ENCODE data around the gene LITAF.
"Not testable (repeated sequence)": the region's sequence is repeated elsewhere in the genome, so short reads cannot be mapped to it uniquely, and the experiment has no call there.

The LITAF gene

GRCh38 chr16:11582157-11582814 lies 4.4 kb downstream of the LITAF start:
- H3K4me3 ChIP-seq (ENCODE audit: low read depth, low read length) = peak overlapping the region; percentile 76; the same call in 1 of the 2 replicates
- TF ChIP-seq, protein P1, sequence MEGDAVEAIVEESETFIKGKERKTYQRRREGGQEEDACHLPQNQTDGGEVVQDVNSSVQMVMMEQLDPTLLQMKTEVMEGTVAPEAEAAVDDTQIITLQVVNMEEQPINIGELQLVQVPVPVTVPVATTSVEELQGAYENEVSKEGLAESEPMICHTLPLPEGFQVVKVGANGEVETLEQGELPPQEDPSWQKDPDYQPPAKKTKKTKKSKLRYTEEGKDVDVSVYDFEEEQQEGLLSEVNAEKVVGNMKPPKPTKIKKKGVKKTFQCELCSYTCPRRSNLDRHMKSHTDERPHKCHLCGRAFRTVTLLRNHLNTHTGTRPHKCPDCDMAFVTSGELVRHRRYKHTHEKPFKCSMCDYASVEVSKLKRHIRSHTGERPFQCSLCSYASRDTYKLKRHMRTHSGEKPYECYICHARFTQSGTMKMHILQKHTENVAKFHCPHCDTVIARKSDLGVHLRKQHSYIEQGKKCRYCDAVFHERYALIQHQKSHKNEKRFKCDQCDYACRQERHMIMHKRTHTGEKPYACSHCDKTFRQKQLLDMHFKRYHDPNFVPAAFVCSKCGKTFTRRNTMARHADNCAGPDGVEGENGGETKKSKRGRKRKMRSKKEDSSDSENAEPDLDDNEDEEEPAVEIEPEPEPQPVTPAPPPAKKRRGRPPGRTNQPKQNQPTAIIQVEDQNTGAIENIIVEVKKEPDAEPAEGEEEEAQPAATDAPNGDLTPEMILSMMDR (IDR thresholded peaks at IDR 0.05; ENCODE audit: low read depth, low read length, missing control alignments) = no peak
- no peak for DNase-seq (ENCODE audit: low read depth)

DNA sequence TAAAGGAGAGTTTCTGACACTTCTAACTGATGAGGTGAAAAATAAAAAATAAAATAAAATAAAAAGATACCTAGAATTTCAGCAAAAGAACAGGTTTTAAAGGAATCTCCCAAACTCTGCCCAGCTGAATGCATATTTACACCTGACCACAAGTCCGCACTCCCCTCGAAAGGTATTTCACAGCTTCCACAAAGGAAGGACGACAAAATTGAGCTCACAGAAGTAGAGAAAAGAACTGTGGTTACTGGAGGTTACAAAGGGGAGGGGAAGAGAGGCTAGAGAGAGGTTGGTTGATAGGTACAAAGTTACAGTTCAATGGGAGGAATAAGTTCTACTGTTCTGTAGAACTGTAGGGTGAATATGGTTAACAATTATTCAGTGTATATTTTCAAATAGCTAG lies 5.0 kb downstream of the LITAF start:
- TF ChIP-seq, protein P1 (IDR thresholded peaks at IDR 0.05; ENCODE audit: low read depth, low read length, missing control alignments) = no peak
- H3K4me3 ChIP-seq (ENCODE audit: low read depth, low read length) = peak overlapping the region; percentile 15; the same call in 1 of the 2 replicates
- DNase-seq (ENCODE audit: low read depth) = no peak

GRCh38 chr16:11580451-11581086 lies 6.2 kb downstream of the LITAF start:
- TF ChIP-seq, protein P1 (IDR thresholded peaks at IDR 0.05; ENCODE audit: low read depth, low read length, missing control alignments) = no peak
- no peak overlapping the region for H3K4me3 ChIP-seq (ENCODE audit: low read depth, low read length)
- DNase-seq (ENCODE audit: low read depth) = no peak

DNA sequence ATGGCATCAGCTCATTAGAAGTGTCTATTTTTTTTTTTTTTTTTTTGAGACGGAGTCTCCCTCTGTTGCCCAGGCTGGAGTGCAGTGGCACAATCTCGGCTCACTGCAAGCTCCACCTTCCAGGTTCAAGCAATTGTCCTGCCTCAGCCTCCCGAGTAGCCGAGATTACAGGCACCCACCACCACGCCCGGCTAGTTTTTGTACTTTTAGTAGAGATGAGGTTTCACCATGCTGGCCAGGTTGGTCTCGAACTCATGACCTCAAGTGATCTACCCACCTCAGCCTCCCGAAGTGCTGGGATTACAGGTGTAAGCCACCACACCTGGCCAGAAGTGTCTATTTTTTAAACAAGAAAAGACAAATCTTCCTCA lies 9.4 kb downstream of the LITAF start:
- DNase-seq (ENCODE audit: low read depth); H3K4me3 ChIP-seq (ENCODE audit: low read depth, low read length): not testable (repeated sequence)

DNA sequence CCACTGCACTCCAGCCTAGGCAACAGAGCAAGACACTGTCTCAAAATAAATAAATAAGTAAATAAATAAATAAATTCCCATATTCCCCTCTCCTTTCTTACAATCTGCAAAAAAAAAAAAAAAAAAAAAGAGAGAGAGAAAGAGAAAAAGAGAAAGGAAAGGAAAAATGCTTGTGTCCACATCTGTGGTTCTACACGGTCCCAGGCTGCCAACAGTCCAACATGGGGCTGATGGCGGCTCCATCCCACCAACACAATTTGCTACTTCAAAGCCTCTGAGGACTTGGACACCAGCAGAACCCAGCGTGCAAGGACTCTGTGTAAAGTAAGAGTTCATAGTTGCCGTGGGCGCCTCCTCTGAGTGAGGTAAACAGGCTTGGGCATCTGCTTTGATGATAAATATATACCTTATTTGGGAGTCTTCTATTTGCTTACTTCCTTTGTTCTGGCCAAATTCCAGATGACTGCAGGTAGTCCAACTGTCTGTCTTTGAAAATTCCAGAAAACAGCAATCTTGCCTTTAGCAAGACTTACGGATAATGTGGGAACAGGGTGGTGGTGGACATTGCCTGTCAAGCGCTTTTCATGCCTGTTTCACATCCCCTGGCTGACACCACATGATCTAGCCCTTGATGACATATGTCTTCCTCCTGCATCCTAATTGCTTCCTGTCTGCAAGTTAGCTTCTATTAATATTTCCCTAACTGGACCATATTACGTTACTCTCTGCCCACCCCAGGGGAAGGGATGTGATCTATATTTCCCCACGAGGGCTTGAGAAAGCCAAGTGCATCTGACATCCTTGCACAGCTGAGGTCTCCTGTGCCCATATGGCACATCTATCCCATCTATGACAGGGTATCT lies 10.1 kb downstream of the LITAF start:
- no peak overlapping the region for H3K4me3 ChIP-seq (ENCODE audit: low read depth, low read length)
- DNase-seq (ENCODE audit: low read depth) = no peak
- TF ChIP-seq, protein P1 (IDR thresholded peaks at IDR 0.05; ENCODE audit: low read depth, low read length, missing control alignments) = no peak

DNA sequence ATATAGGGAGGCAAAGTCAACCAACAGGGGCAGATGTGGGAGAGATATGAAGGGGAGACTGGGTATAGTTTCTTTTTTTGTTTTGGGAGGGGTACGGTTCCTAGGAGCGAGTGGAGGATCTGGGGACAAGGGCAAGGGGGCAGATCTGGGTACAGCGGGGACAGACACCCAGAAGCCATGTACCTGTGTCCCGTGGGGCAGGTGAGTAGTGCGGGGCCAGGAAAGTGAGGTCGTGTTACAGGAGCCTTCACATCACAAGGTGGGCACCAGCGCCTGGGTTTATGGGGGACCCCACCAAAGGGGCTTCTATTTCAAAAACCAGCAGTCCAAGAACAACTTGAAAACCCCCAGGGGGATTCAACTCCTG lies 11.5 kb downstream of the LITAF start:
- no peak for DNase-seq (ENCODE audit: low read depth)
- no peak overlapping the region for H3K4me3 ChIP-seq (ENCODE audit: low read depth, low read length)
- TF ChIP-seq, protein P1 (IDR thresholded peaks at IDR 0.05; ENCODE audit: low read depth, low read length, missing control alignments) = no peak

DNA sequence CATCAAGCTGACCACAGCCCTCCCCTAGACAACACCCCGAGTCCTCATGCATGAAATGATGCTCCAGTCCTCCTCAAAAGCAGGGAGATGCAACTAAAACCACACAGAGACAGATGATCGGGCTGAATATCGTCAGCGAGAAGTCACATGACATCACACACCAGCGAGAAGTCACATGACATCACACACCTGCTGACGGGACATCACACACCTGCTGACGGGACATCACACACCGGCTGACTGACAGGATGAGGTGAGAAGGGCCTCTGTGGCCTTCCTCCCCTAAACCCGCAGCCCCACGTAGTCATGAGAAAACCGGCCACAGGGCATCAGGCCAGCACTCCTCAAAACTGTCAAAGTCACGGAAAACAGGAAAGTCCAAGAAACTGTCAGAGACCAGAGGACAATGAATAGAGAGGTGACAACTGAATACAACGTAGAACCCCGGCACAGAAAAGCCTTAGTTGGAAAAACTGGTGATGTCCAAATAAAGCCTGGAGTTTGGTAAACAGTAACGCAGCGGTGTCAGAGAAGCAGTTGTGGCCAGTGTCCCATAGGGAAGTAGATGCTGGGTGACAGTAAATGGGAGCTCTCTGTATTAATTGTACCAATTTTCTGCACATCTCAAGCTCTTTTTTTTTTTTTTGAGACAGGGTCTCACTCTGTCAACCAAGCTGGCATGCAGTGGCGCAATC lies 14.3 kb downstream of the LITAF start:
- H3K4me3 ChIP-seq (ENCODE audit: low read depth, low read length) = no peak overlapping the region
- no peak for DNase-seq (ENCODE audit: low read depth)
- TF ChIP-seq, protein P1 (IDR thresholded peaks at IDR 0.05; ENCODE audit: low read depth, low read length, missing control alignments) = no peak

Data from GM12864 (cell line).